Measurements from ENCODE around the gene SPINK14. TPM values are rescaled to one million over a fixed set of nuclear protein-coding genes. Genes with fewer than 3 reads are reported as not detected.

The SPINK14 gene, protein sequence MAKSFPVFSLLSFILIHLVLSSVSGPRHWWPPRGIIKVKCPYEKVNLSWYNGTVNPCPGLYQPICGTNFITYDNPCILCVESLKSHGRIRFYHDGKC
- total RNA-seq (2014; rRNA removed; shearing (Covaris generic)), result not detected in 2 replicates
- polyA plus RNA-seq (2014; cell fraction: nucleus; rRNA removed), result not detected in 2 replicates

GRCh38 chr5:148168246-148168645 lies at the start of gene SPINK14:
TSS of gene SPINK14 (plus strand) at chr5:148168546. CDS start at chr5:148169733, 1,187 bp downstream.
- no peak for DNase-seq (ENCODE audit: extremely low read depth, low read depth)

- no peak for DNase-seq (ENCODE audit: extremely low read depth, low read depth)
Observed at GRCh38 chr5:148120317-148120716, 48.0 kb upstream of the SPINK14 start.

GRCh38 chr5:148125641-148126040 lies 42.7 kb upstream of the SPINK14 start:
- no peak for DNase-seq (ENCODE audit: extremely low read depth, low read depth)

GRCh38 chr5:148135091-148136048 lies 33.0 kb upstream of the SPINK14 start:
- DNase-seq (ENCODE audit: extremely low read depth, low read depth), result no peak

GRCh38 chr5:148140846-148141245 lies 27.5 kb upstream of the SPINK14 start:
- DNase-seq (ENCODE audit: extremely low read depth, low read depth), result no peak

GRCh38 chr5:148141645-148142044 lies 26.7 kb upstream of the SPINK14 start:
- DNase-seq (ENCODE audit: extremely low read depth, low read depth), result no peak

DNA sequence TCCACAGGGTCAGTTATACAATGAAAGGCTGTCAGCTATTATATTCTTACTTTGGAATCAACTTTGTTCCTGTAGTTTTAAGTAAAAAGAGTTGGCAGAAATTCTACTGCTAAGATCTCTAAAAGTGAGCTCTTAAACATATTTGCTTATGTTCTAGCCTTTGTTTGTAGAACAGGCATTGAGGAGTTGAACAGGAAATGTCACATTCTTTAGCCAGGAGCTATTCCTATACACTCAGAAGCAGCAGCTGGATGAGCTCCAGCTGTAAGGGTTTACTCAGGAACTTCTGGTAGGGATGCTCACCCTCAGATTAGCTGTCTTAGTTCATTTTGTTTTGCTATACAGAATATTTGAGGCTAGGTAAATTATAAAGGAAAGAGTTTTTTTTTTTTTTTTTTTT lies 22.4 kb upstream of the SPINK14 start:
- DNase-seq (ENCODE audit: extremely low read depth, low read depth), result no peak

GRCh38 chr5:148146487-148146886 lies 21.9 kb upstream of the SPINK14 start:
- no peak for DNase-seq (ENCODE audit: extremely low read depth, low read depth)

- DNase-seq (ENCODE audit: extremely low read depth, low read depth), result no peak
Observed at GRCh38 chr5:148147415-148147814, 20.9 kb upstream of the SPINK14 start.

- no peak for DNase-seq (ENCODE audit: extremely low read depth, low read depth)
Observed at GRCh38 chr5:148151872-148152271, 16.5 kb upstream of the SPINK14 start.

GRCh38 chr5:148152781-148153180 lies 15.6 kb upstream of the SPINK14 start:
- DNase-seq (ENCODE audit: extremely low read depth, low read depth), result no peak

- no peak for DNase-seq (ENCODE audit: extremely low read depth, low read depth)
Observed at GRCh38 chr5:148156609-148157008, 11.7 kb upstream of the SPINK14 start.

- DNase-seq (ENCODE audit: extremely low read depth, low read depth), result no peak
Observed at GRCh38 chr5:148162038-148162437, 6.3 kb upstream of the SPINK14 start.

- no peak for DNase-seq (ENCODE audit: extremely low read depth, low read depth)
Observed at GRCh38 chr5:148163345-148163744, 5.0 kb upstream of the SPINK14 start.

DNA sequence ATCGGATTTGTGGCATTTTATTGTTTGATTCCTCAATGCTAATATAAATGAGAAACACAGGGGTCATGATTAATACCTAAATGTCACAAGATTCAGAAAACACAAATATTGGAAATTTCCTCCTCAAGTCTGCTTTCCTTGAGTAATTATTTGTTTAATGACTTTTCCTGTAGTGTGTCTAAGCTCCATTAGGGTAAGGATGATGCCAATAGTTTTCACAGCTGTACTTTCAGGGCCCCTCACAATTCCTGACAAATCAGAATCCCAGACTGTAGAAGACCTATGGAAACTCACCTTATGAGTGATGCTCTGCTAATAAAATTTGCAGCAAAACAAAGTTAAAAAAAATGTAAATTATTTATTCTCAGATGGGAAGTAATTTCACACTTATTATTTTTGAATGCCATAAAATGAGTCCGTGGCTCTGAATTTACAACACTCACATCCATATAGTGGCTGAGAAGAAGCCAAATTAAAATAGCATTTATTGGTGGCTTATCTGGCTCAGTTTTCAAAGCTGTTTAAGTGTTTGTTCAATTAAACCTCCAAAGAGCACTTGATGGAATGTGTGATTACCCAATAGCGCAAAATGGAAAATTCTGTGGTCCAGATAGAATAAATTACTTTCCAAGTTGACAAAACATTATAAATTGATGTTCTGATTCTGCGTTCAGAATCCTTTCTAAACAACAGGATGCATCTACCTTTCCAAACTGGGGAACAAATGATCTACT lies 1.6 kb upstream of the SPINK14 start:
- no peak for DNase-seq (ENCODE audit: extremely low read depth, low read depth)

DNA sequence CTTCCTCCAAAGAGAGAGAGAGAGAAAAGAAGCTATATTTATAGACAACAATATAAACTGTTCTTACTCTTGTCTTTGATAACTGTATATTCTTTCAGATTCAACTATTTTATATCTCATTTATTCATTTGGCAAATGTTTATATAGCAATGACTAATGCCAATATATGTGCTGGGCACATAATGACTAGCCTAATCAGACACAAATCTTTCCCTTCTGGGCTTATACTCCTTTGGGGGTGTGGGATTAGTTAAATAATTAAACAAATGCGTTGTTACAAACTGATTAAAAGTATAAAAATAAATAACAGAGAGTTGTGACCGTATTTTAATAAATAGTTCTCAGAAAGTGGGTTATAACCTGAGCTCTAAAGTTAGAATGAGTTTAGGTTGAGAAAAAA lies 4.0 kb downstream of the SPINK14 start:
- DNase-seq (ENCODE audit: extremely low read depth, low read depth), result no peak

DNA sequence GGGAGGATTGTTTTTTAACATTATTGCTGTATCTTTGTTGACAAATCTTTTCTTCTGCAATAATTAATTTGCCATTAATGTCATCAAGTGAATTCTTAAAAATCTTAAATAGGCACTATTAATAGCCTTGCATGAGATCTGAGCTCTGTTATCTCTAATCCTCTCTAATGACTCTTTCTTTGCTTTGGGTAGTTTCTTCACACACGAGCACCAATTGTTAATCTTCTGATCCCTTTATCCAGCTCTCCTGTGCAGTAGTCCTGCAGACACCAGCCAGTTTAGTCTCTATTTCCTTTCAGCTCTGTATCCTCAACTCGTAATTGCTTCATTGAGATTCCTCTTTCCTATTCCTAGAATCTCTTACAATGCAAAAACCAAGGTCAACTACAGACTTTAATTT lies 8.1 kb downstream of the SPINK14 start:
- DNase-seq (ENCODE audit: extremely low read depth, low read depth), result no peak

DNA sequence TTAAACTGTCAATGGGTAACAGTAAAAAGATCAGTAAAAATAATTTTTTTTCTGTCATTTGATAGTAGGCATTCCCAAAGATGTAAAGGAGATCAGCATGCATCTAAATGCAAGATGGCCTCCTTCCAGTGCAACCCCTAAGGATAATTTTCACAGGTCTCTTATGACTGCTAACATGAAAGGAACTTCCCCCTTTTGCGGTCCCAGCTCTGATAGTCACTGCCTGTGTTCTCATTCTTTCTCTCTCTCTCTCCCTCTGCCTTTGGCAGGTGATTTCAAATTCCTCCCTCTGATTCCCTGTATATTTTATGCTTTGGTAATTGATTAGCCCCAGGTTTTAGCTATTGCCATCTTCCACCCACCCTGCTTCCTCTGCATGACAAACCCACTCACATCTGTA lies 8.9 kb downstream of the SPINK14 start:
- no peak for DNase-seq (ENCODE audit: extremely low read depth, low read depth)

GRCh38 chr5:148179234-148179824 lies 11.0 kb downstream of the SPINK14 start:
- peak; percentile 75 for DNase-seq (ENCODE audit: extremely low read depth, low read depth)

DNA sequence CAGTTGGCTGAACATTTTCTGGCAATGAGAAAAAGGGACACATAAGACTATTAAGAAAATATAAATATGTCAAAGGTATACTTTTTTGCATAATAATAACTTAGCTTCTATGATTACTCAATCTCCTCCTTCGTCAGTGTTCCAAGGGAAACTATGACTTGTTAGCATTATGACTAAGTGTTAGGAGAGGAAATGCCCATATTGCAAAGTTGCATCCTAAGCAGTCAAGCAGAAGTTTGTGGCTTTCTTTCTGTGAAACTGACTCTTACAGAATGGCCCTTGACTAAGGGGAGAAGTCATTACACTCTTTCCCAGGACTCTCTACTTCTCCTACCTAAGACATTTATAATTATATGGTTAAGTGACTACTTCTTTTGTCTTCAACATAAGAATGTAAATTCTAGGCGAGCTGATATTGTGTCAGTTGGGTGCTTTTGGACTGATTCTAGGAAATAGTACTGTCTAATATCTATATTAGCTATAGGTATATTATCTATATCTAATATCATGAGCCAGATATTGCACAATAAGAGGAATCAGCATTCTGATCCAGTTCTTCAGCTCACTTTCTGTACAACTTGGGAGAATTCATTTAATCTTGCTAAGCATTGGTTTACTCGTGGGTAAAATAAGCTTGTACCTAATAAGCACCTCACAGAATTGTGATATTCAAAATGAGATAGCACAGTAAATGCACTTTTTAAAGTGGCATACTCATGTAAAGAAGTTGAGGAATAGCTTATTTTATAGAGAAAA lies 18.1 kb downstream of the SPINK14 start:
- DNase-seq (ENCODE audit: extremely low read depth, low read depth), result peak; percentile 85
